Measurements from ENCODE around the gene DGKI.

GRCh38 chr7:137657476-137658189, 189.1 kb downstream of the DGKI start:
- no peak for TF ChIP-seq L3MBTL2 (conservative IDR thresholded peaks at IDR 0.05)
- TF ChIP-seq FOXK2 (IDR thresholded peaks at IDR 0.05) = no peak
- no peak for TF ChIP-seq FOXM1 (IDR thresholded peaks at IDR 0.05; ENCODE audit: borderline replicate concordance)
- no peak for TF ChIP-seq FOXA1 (IDR thresholded peaks at IDR 0.05)
- TF ChIP-seq BHLHE40 (IDR thresholded peaks at IDR 0.05; ENCODE audit: borderline replicate concordance) = no peak
- TF ChIP-seq CTBP1 (IDR thresholded peaks at IDR 0.05; ENCODE audit: borderline replicate concordance) = no peak
- no peak for TF ChIP-seq SUZ12 (IDR thresholded peaks at IDR 0.05)
- TF ChIP-seq SP1 (IDR thresholded peaks at IDR 0.05) = no peak
- no peak for TF ChIP-seq HDGF (IDR thresholded peaks at IDR 0.05; ENCODE audit: borderline replicate concordance)
- no peak for TF ChIP-seq TARDBP (IDR thresholded peaks at IDR 0.05)
- no peak for TF ChIP-seq LEF1 (IDR thresholded peaks at IDR 0.05; ENCODE audit: borderline replicate concordance)
- no peak for TF ChIP-seq ELF4 (IDR thresholded peaks at IDR 0.05)
- TF ChIP-seq ZNF384 (IDR thresholded peaks at IDR 0.05) = no peak
- TF ChIP-seq ARNT (IDR thresholded peaks at IDR 0.05) = no peak
